MM.1S (cell line): ENCODE measurements around the gene XPR1.

Experiments used
- DNase-seq: peaks from one replicate; pipeline ENCODE4 v3.0.0-alpha.2; 2015
- H2AFZ ChIP-seq: fragments of 300-600 bp; sonication (generic); 2 replicates; pipeline ENCODE4 v1.6.0; 2016; ENCODE audit warnings: antibody characterized with exemption, low read length
- H3F3A ChIP-seq: fragments of 300-600 bp; sonication (generic); 2 replicates; pipeline ENCODE4 v1.6.1; 2016; ENCODE audit warnings: mild to moderate bottlenecking, antibody characterized with exemption, low read length, moderate library complexity, mixed read lengths; ENCODE audit not compliant: insufficient read depth
- H3K27ac ChIP-seq: fragments of 300-600 bp; sonication (generic); 2 replicates; pipeline ENCODE4 v1.5.1; 2016; ENCODE audit warnings: mild to moderate bottlenecking, low read length
- H3K27me3 ChIP-seq: fragments of 300-600 bp; sonication (generic); replicated peaks from 2 replicates; pipeline ENCODE4 v1.6.0; 2016; ENCODE audit warnings: low read length; ENCODE audit not compliant: insufficient read depth
- H3K36me3 ChIP-seq: fragments of 300-600 bp; sonication (generic); replicated peaks from 2 replicates; pipeline ENCODE4 v1.6.1; 2016; ENCODE audit warnings: mild to moderate bottlenecking, low read length, mixed read lengths; ENCODE audit not compliant: insufficient read depth
- H3K4me1 ChIP-seq: fragments of 300-600 bp; sonication (generic); 2 replicates; pipeline ENCODE4 v1.6.1; 2016; ENCODE audit warnings: low read length, mixed read lengths
- H3K4me2 ChIP-seq: fragments of 300-600 bp; sonication (generic); 2 replicates; pipeline ENCODE4 v1.6.0; 2016; ENCODE audit warnings: low read depth, low read length
- H3K4me3 ChIP-seq: fragments of 300-600 bp; sonication (generic); 2 replicates; pipeline ENCODE4 v1.5.1; 2016; ENCODE audit warnings: low read length, mixed read lengths
- H3K79me2 ChIP-seq: fragments of 300-600 bp; sonication (generic); 2 replicates; pipeline ENCODE4 v1.6.1; 2016; ENCODE audit warnings: mixed run types, low read length, mixed read lengths
- H3K9ac ChIP-seq: fragments of 300-600 bp; sonication (generic); 2 replicates; pipeline ENCODE4 v1.6.1; 2016; ENCODE audit warnings: low read length, mixed read lengths
- H3K9me2 ChIP-seq: fragments of 300-600 bp; sonication (generic); replicated peaks from 2 replicates; pipeline ENCODE4 v1.6.1; 2016; ENCODE audit warnings: mild to moderate bottlenecking, low read length, mixed read lengths; ENCODE audit not compliant: insufficient read depth
- H3K9me3 ChIP-seq: fragments of 300-600 bp; sonication (generic); replicated peaks from 2 replicates; pipeline ENCODE4 v1.6.1; 2016; ENCODE audit warnings: mild to moderate bottlenecking, low read length, mixed read lengths; ENCODE audit not compliant: insufficient read depth
- H4K20me1 ChIP-seq: fragments of 300-600 bp; sonication (generic); 2 replicates; pipeline ENCODE4 v1.6.1; 2016; ENCODE audit warnings: mild to moderate bottlenecking, low read length, moderate library complexity, mixed read lengths; ENCODE audit not compliant: insufficient read depth
- CTCF ChIP-seq: fragments of 300-600 bp; sonication (generic); IDR thresholded peaks from 2 replicates; pipeline ENCODE4 v1.5.1; 2016; ENCODE audit warnings: antibody characterized with exemption, low read length, mixed read lengths
- EZH2 ChIP-seq: fragments of 300-600 bp; sonication (generic); optimal IDR thresholded peaks from 2 replicates; pipeline ENCODE3; 2017; ENCODE audit warnings: low read depth, mild to moderate bottlenecking, antibody characterized with exemption, low read length, mixed read lengths
- EZH2phosphoT487 ChIP-seq: fragments of 300-600 bp; sonication (generic); IDR thresholded peaks from 2 replicates; pipeline ENCODE4 v1.6.1; 2018; ENCODE audit warnings: antibody characterized with exemption, low read length

XPR1 gene

GRCh38 chr1:180639871-180640270 lies 8.0 kb downstream of the XPR1 start:
- Histone ChIP-seq H3K36me3 (no peaks in the 10 kb centered on the region), H4K20me1 (no peaks in the 10 kb centered on the region), H3K9ac (no peak overlapping the region), H2AFZ (no peak overlapping the region), H3K4me3 (no peak overlapping the region), H3K4me2 (no peak overlapping the region), H3F3A (no peaks in the 10 kb centered on the region), H3K9me2 (no peaks in the 10 kb centered on the region), H3K27ac (no peak overlapping the region), H3K27me3 (no peaks in the 10 kb centered on the region), H3K79me2 (peaks cover 46% of the 10 kb centered on the region), H3K4me1 (no peaks in the 10 kb centered on the region), H3K9me3 (no peaks in the 10 kb centered on the region)
- no peak for DNase-seq
- no peak for TF ChIP-seq EZH2phosphoT487
- TF ChIP-seq EZH2, result no peak
- no peak for TF ChIP-seq CTCF

GRCh38 chr1:180640531-180640949 lies 8.7 kb downstream of the XPR1 start:
- H2AFZ ChIP-seq, result no peak overlapping the region
- H3K79me2 ChIP-seq, result peaks cover 40% of the 10 kb centered on the region
- H3K27me3 ChIP-seq, result no peaks in the 10 kb centered on the region
- no peak overlapping the region for H3K4me3 ChIP-seq
- H4K20me1 ChIP-seq, result no peaks in the 10 kb centered on the region
- H3K27ac ChIP-seq, result no peak overlapping the region
- H3K4me2 ChIP-seq, result no peak overlapping the region
- TF ChIP-seq EZH2phosphoT487, result no peak
- no peak for TF ChIP-seq CTCF
- no peak for TF ChIP-seq EZH2
- H3K4me1 ChIP-seq, result 0 out of 2 replicates have a peak, but pooled peaks cover 2% of the 10 kb centered on the region
- no peaks in the 10 kb centered on the region for H3K9me2 ChIP-seq
- no peaks in the 10 kb centered on the region for H3K36me3 ChIP-seq
- DNase-seq, result no peak
- no peaks in the 10 kb centered on the region for H3F3A ChIP-seq
- H3K9ac ChIP-seq, result no peak overlapping the region
- H3K9me3 ChIP-seq, result no peaks in the 10 kb centered on the region

- no peaks in the 10 kb centered on the region for H3K36me3 ChIP-seq
- H3K4me3 ChIP-seq, result no peak overlapping the region
- H3K79me2 ChIP-seq, result peaks cover 30% of the 10 kb centered on the region
- H3K9me3 ChIP-seq, result no peaks in the 10 kb centered on the region
- DNase-seq, result no peak
- H3K9ac ChIP-seq, result no peak overlapping the region
- TF ChIP-seq EZH2 (no peak), CTCF (no peak), EZH2phosphoT487 (no peak)
- no peak overlapping the region for H3K4me2 ChIP-seq
- H2AFZ ChIP-seq, result no peak overlapping the region
- no peaks in the 10 kb centered on the region for H3K27me3 ChIP-seq
- no peaks in the 10 kb centered on the region for H4K20me1 ChIP-seq
- H3F3A ChIP-seq, result no peaks in the 10 kb centered on the region
- 0 out of 2 replicates have a peak, but pooled peaks cover 4% of the 10 kb centered on the region for H3K4me1 ChIP-seq
- no peak overlapping the region for H3K27ac ChIP-seq
- no peaks in the 10 kb centered on the region for H3K9me2 ChIP-seq
These were observed 9.8 kb downstream of the XPR1 start for GRCh38 chr1:180641662-180642061.
